Calu3 (cell line): ENCODE measurements around the gene STH. TPM values are rescaled to one million over a fixed set of nuclear protein-coding genes. Genes with fewer than 3 reads are reported as not detected.

Experiments used
- BruUV-seq: library from RNA; stranded (reverse); fragments of 400-500 nt; replicated peaks from 2 replicates; lab custom pipeline; 2021; lab: Mats Ljungman, UMichigan
- CTCF ChIA-PET: fragments of 300-600 bp; sonication (Branson Sonifier 250); formaldehyde crosslinking; loops from one replicate; lab custom pipeline; 2022; ENCODE audit warnings: antibody characterized with exemption; lab: Charles Lee
- DNase-seq: peaks from one replicate; pipeline ENCODE4 v3.0.0; 2022
- H3K27ac Mint-ChIP-seq: one replicate; pipeline ENCODE4 v1.8.0; 2022; ENCODE audit warnings: mixed read lengths; ENCODE audit not compliant: unreplicated experiment
- H3K27me3 Mint-ChIP-seq: one replicate; pipeline ENCODE4 v1.8.0; 2022; ENCODE audit warnings: mixed read lengths; ENCODE audit not compliant: unreplicated experiment
- H3K36me3 Mint-ChIP-seq: one replicate; pipeline ENCODE4 v1.8.0; 2022; ENCODE audit warnings: mild to moderate bottlenecking, moderate library complexity, mixed read lengths; ENCODE audit not compliant: insufficient read depth, unreplicated experiment
- H3K4me1 Mint-ChIP-seq: one replicate; pipeline ENCODE4 v1.8.0; 2022; ENCODE audit warnings: mild to moderate bottlenecking, low read depth, mixed read lengths; ENCODE audit not compliant: unreplicated experiment
- H3K4me3 Mint-ChIP-seq: one replicate; pipeline ENCODE4 v1.8.0; 2022; ENCODE audit warnings: mild to moderate bottlenecking, low read depth, moderate library complexity, mixed read lengths; ENCODE audit not compliant: unreplicated experiment
- H3K9me3 Mint-ChIP-seq: one replicate; pipeline ENCODE4 v1.8.0; 2022; ENCODE audit warnings: low read depth, mixed read lengths; ENCODE audit not compliant: unreplicated experiment
- intact Hi-C: fragments of 100-400 bp; cut with micrococcal nuclease; formaldehyde crosslinking; loops from one replicate; pipeline ENCODE4 v1.10.0; 2022; ENCODE audit not compliant: unreplicated experiment
- total RNA-seq: library from RNA; stranded (reverse); gene quantifications from 2 replicates; pipeline ENCODE4 v1.2.3, GENCODE V29; 2022
- TF ChIP-seq, protein P1 (sequence below): fragments of 200-600 bp; IDR thresholded peaks from one replicate; pipeline ENCODE4 v1.8.0; 2022; ENCODE audit warnings: antibody characterized with exemption; ENCODE audit not compliant: unreplicated experiment

STH gene
- total RNA-seq, 1 experiment from 2014 or later = not detected

DNA sequence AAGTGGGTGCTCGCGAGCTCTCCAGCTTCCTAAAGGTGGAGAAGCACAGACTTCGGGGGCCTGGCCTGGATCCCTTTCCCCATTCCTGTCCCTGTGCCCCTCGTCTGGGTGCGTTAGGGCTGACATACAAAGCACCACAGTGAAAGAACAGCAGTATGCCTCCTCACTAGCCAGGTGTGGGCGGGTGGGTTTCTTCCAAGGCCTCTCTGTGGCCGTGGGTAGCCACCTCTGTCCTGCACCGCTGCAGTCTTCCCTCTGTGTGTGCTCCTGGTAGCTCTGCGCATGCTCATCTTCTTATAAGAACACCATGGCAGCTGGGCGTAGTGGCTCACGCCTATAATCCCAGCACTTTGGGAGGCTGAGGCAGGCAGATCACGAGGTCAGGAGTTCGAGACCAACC is 1.9 kb upstream of the STH start:
- Mint-ChIP-seq H3K36me3 (no peaks in the 10 kb centered on the region), H3K27ac (no peak overlapping the region), H3K4me1 (peaks cover 3% of the 10 kb centered on the region), H3K27me3 (peaks cover 37% of the 10 kb centered on the region), H3K4me3 (no peak overlapping the region), H3K9me3 (no peaks in the 10 kb centered on the region)
- CTCF ChIA-PET = no interaction called here
- TF ChIP-seq, protein P1, sequence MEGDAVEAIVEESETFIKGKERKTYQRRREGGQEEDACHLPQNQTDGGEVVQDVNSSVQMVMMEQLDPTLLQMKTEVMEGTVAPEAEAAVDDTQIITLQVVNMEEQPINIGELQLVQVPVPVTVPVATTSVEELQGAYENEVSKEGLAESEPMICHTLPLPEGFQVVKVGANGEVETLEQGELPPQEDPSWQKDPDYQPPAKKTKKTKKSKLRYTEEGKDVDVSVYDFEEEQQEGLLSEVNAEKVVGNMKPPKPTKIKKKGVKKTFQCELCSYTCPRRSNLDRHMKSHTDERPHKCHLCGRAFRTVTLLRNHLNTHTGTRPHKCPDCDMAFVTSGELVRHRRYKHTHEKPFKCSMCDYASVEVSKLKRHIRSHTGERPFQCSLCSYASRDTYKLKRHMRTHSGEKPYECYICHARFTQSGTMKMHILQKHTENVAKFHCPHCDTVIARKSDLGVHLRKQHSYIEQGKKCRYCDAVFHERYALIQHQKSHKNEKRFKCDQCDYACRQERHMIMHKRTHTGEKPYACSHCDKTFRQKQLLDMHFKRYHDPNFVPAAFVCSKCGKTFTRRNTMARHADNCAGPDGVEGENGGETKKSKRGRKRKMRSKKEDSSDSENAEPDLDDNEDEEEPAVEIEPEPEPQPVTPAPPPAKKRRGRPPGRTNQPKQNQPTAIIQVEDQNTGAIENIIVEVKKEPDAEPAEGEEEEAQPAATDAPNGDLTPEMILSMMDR = no peak
- BruUV-seq = no TSS peak
- intact Hi-C loops = no loop called here
- DNase-seq = no peak

- Mint-ChIP-seq H3K27me3 (peaks cover 37% of the 10 kb centered on the region), H3K9me3 (no peaks in the 10 kb centered on the region), H3K36me3 (no peaks in the 10 kb centered on the region), H3K4me3 (no peak overlapping the region), H3K4me1 (peaks cover 6% of the 10 kb centered on the region), H3K27ac (no peak overlapping the region)
- TF ChIP-seq, protein P1 = no peak
- DNase-seq = no peak
- CTCF ChIA-PET = no interaction called here
- intact Hi-C loops = no loop called here
- BruUV-seq = no TSS peak
Observed at GRCh38 chr17:45997624-45998023, 1.4 kb upstream of the STH start.

- H3K27me3 Mint-ChIP-seq = peaks cover 35% of the 10 kb centered on the region
- no TSS peak for BruUV-seq
- no peak for DNase-seq
- H3K36me3 Mint-ChIP-seq = no peaks in the 10 kb centered on the region
- intact Hi-C loops = loop anchor here (5.0 to 10.0 kb wide), 3 partner anchors 42 to 285 kb away; partner anchors contain the start of gene KANSL1
- no peaks in the 10 kb centered on the region for H3K9me3 Mint-ChIP-seq
- H3K27ac Mint-ChIP-seq = no peak overlapping the region
- TF ChIP-seq, protein P1 = no peak
- no peak overlapping the region for H3K4me3 Mint-ChIP-seq
- CTCF ChIA-PET = no interaction called here
- peaks cover 19% of the 10 kb centered on the region for H3K4me1 Mint-ChIP-seq
Observed at GRCh38 chr17:45999900-46000290, 845 bp downstream of the STH start.

GRCh38 chr17:46000292-46000691 is 1.2 kb downstream of the STH start:
- peaks cover 19% of the 10 kb centered on the region for H3K4me1 Mint-ChIP-seq
- H3K36me3 Mint-ChIP-seq = no peaks in the 10 kb centered on the region
- no peaks in the 10 kb centered on the region for H3K9me3 Mint-ChIP-seq
- intact Hi-C loops = loop anchor here (5.0 to 10.0 kb wide), 3 partner anchors 42 to 285 kb away; partner anchors contain the start of gene KANSL1
- no peak overlapping the region for H3K4me3 Mint-ChIP-seq
- TF ChIP-seq, protein P1 = no peak
- no TSS peak for BruUV-seq
- CTCF ChIA-PET = interaction anchor here (1.1 kb wide), 2 partner anchors 44 to 176 kb away, joined by 3 to 5 read pairs; no protein-coding TSS in a partner anchor
- no peak overlapping the region for H3K27ac Mint-ChIP-seq
- peaks cover 31% of the 10 kb centered on the region for H3K27me3 Mint-ChIP-seq
- no peak for DNase-seq
